ENCODE results near the gene DDAH1.
A peak's percentile ranks its signal among the peaks of the same experiment; 100 is the strongest.

Gene DDAH1

GRCh38 chr1:85464497-85465098, 361 bp downstream of the DDAH1 start:
- no peaks in the 10 kb centered on the region for H3K79me2 ChIP-seq (ENCODE audit: control insufficient read depth, low read length)

GRCh38 chr1:85463731-85464496, 1.0 kb downstream of the DDAH1 start:
- Histone ChIP-seq H3K27me3 (ENCODE audit: control insufficient read depth, low read length) (peaks cover 21% of the 10 kb centered on the region), H3F3A (ENCODE audit: control insufficient read depth, insufficient read depth) (no peaks in the 10 kb centered on the region), H3K4me3 (ENCODE audit: low read length) (no peak overlapping the region), H3K9me2 (replicated peaks; ENCODE audit: control insufficient read depth, low read length) (no peaks in the 10 kb centered on the region), H3K36me3 (ENCODE audit: control insufficient read depth, low read length) (no peaks in the 10 kb centered on the region), H3K79me2 (ENCODE audit: control insufficient read depth, low read length) (no peaks in the 10 kb centered on the region), H4K20me1 (ENCODE audit: control insufficient read depth, insufficient read depth, low read depth, low read length) (no peaks in the 10 kb centered on the region), H3K27ac (ENCODE audit: low read depth, low read length) (no peak overlapping the region), H3K9me3 (ENCODE audit: control insufficient read depth, insufficient read depth, low read length) (no peaks in the 10 kb centered on the region), H3K4me1 (ENCODE audit: control insufficient read depth, low read length) (no peaks in the 10 kb centered on the region), H3K4me2 (ENCODE audit: low read length) (peak overlapping the region; percentile 21; the same call in 1 of the 2 replicates)
- TF ChIP-seq EZH2phosphoT487 (IDR thresholded peaks at IDR 0.05; ENCODE audit: borderline replicate concordance, low read length) (no peak), CTCF (IDR thresholded peaks at IDR 0.05; ENCODE audit: low read depth, low read length, poor library complexity, severe bottlenecking) (no peak)

More at GRCh38 chr1:85464497-85465098, 361 bp downstream of the DDAH1 start:
- no peaks in the 10 kb centered on the region for H3F3A ChIP-seq (ENCODE audit: control insufficient read depth, insufficient read depth)
- no peak overlapping the region for H3K27ac ChIP-seq (ENCODE audit: low read depth, low read length)
- TF ChIP-seq EZH2phosphoT487 (IDR thresholded peaks at IDR 0.05; ENCODE audit: borderline replicate concordance, low read length) (no peak), CTCF (IDR thresholded peaks at IDR 0.05; ENCODE audit: low read depth, low read length, poor library complexity, severe bottlenecking) (no peak)
- H3K4me2 ChIP-seq (ENCODE audit: low read length) = peak overlapping the region; percentile 21; the same call in 1 of the 2 replicates
- no peaks in the 10 kb centered on the region for H3K9me3 ChIP-seq (ENCODE audit: control insufficient read depth, insufficient read depth, low read length)
- peaks cover 21% of the 10 kb centered on the region for H3K27me3 ChIP-seq (ENCODE audit: control insufficient read depth, low read length)
- no peaks in the 10 kb centered on the region for H3K9me2 ChIP-seq (replicated peaks; ENCODE audit: control insufficient read depth, low read length)
- H4K20me1 ChIP-seq (ENCODE audit: control insufficient read depth, insufficient read depth, low read depth, low read length) = no peaks in the 10 kb centered on the region
- no peak overlapping the region for H3K4me3 ChIP-seq (ENCODE audit: low read length)
- H3K36me3 ChIP-seq (ENCODE audit: control insufficient read depth, low read length) = no peaks in the 10 kb centered on the region
- H3K4me1 ChIP-seq (ENCODE audit: control insufficient read depth, low read length) = no peaks in the 10 kb centered on the region

GRCh38 chr1:85462931-85463649, 1.9 kb downstream of the DDAH1 start:
- Histone ChIP-seq H3K9me2 (replicated peaks; ENCODE audit: control insufficient read depth, low read length) (no peaks in the 10 kb centered on the region), H3K27me3 (ENCODE audit: control insufficient read depth, low read length) (peaks cover 21% of the 10 kb centered on the region), H3K4me2 (ENCODE audit: low read length) (no peak overlapping the region), H3K36me3 (ENCODE audit: control insufficient read depth, low read length) (no peaks in the 10 kb centered on the region), H3K9me3 (ENCODE audit: control insufficient read depth, insufficient read depth, low read length) (no peaks in the 10 kb centered on the region), H3K4me3 (ENCODE audit: low read length) (no peak overlapping the region), H3K27ac (ENCODE audit: low read depth, low read length) (no peak overlapping the region), H3K79me2 (ENCODE audit: control insufficient read depth, low read length) (no peaks in the 10 kb centered on the region), H4K20me1 (ENCODE audit: control insufficient read depth, insufficient read depth, low read depth, low read length) (no peaks in the 10 kb centered on the region), H3F3A (ENCODE audit: control insufficient read depth, insufficient read depth) (no peaks in the 10 kb centered on the region), H3K4me1 (ENCODE audit: control insufficient read depth, low read length) (no peaks in the 10 kb centered on the region)
- TF ChIP-seq CTCF (IDR thresholded peaks at IDR 0.05; ENCODE audit: low read depth, low read length, poor library complexity, severe bottlenecking) (no peak), EZH2phosphoT487 (IDR thresholded peaks at IDR 0.05; ENCODE audit: borderline replicate concordance, low read length) (no peak)
